IMR-90 (cell line): Measurements from ENCODE around the gene GAS7. TPM values are rescaled to one million over a fixed set of nuclear protein-coding genes. Genes with fewer than 3 reads are reported as not detected.

Experiments
- ATAC-seq: fragments of 200-7000 bp; cut with Tn5 transposase; 2 replicates; pipeline ENCODE4 v1.9.1; 2020; ENCODE audit warnings: low read depth, mild to moderate bottlenecking, moderate library complexity
- BruUV-seq: library from RNA; stranded (reverse); fragments of 400-500 nt; replicated peaks from 2 replicates; lab custom pipeline; 2021; lab: Mats Ljungman, UMichigan
- CTCF ChIA-PET: fragments of 300-600 bp; formaldehyde crosslinking; extraction: SDS; loops from one replicate; lab custom pipeline; 2021; ENCODE audit warnings: antibody characterized with exemption; lab: Yijun Ruan, JAX
- POLR2A ChIA-PET: fragments of 300-600 bp; sonication (Branson Sonifier 250); formaldehyde crosslinking; loops from one replicate; lab custom pipeline; 2022; ENCODE audit warnings: antibody characterized with exemption; ENCODE audit not compliant: unreplicated experiment; lab: Charles Lee
- DNase-seq: peaks from one replicate; pipeline ENCODE4 v3.0.0; 2013
- H2AFZ ChIP-seq: replicated peaks from 2 replicates; pipeline ENCODE3; 2013; ENCODE audit warnings: low read length, mild to moderate bottlenecking; ENCODE audit not compliant: poor library complexity
- H2AK5ac ChIP-seq: 2 replicates; pipeline ENCODE4 v1.6.1; 2013; ENCODE audit warnings: low read depth, low read length, inconsistent platforms
- H2AK9ac ChIP-seq: replicated peaks from 2 replicates; pipeline ENCODE3; 2013; ENCODE audit warnings: mild to moderate bottlenecking, low read depth, low read length, moderate library complexity; ENCODE audit not compliant: poor library complexity
- H2BK120ac ChIP-seq: 2 replicates; pipeline ENCODE4 v1.6.1; 2013; ENCODE audit warnings: low read depth, low read length, inconsistent platforms
- H2BK15ac ChIP-seq: 3 replicates; pipeline ENCODE4 v1.6.1; 2013; ENCODE audit warnings: low read depth, low read length, inconsistent platforms
- H2BK20ac ChIP-seq: 2 replicates; pipeline ENCODE4 v1.6.1; 2013; ENCODE audit warnings: low read depth, mild to moderate bottlenecking, inconsistent platforms, low read length, moderate library complexity
- H2BK5ac ChIP-seq: 2 replicates; pipeline ENCODE4 v1.6.1; 2013; ENCODE audit warnings: mild to moderate bottlenecking, low read depth, low read length, inconsistent platforms; ENCODE audit not compliant: poor library complexity, severe bottlenecking
- H3K14ac ChIP-seq: replicated peaks from 2 replicates; pipeline ENCODE4 v1.6.1; 2013; ENCODE audit warnings: low read depth, low read length, inconsistent platforms
- H3K18ac ChIP-seq: 2 replicates; pipeline ENCODE4 v1.6.1; 2013; ENCODE audit warnings: low read depth, low read length, control low read depth
- H3K23ac ChIP-seq: 2 replicates; pipeline ENCODE4 v1.6.1; 2013; ENCODE audit warnings: low read depth, low read length, inconsistent platforms
- H3K27ac ChIP-seq: 2 replicates; pipeline ENCODE4 v1.5.1; 2013; ENCODE audit warnings: mild to moderate bottlenecking, control low read depth, low read length; ENCODE audit not compliant: insufficient read depth
- H3K27me3 ChIP-seq: 2 replicates; pipeline ENCODE4 v1.6.1; 2013; ENCODE audit warnings: low read length; ENCODE audit not compliant: control insufficient read depth, insufficient read depth
- H3K36me3 ChIP-seq: 2 replicates; pipeline ENCODE4 v1.6.1; 2013; ENCODE audit warnings: low read length, mixed read lengths; ENCODE audit not compliant: control insufficient read depth, insufficient read depth
- H3K4ac ChIP-seq: 2 replicates; pipeline ENCODE4 v1.6.1; 2013; ENCODE audit warnings: low read depth, low read length, inconsistent platforms
- H3K4me1 ChIP-seq: 2 replicates; pipeline ENCODE4 v1.6.1; 2013; ENCODE audit warnings: low read length, mixed read lengths; ENCODE audit not compliant: control insufficient read depth, insufficient read depth
- H3K4me2 ChIP-seq: 2 replicates; pipeline ENCODE4 v1.6.1; 2013; ENCODE audit warnings: low read depth, mild to moderate bottlenecking, control low read depth, low read length, moderate library complexity
- H3K4me3 ChIP-seq: 2 replicates; pipeline ENCODE4 v1.5.1; 2013; ENCODE audit warnings: low read depth, mild to moderate bottlenecking, control low read depth, low read length, moderate library complexity; ENCODE audit not compliant: insufficient read depth
- H3K56ac ChIP-seq: 2 replicates; pipeline ENCODE4 v1.6.1; 2013; ENCODE audit warnings: low read length, inconsistent platforms; ENCODE audit not compliant: insufficient read depth; ENCODE audit errors: extremely low read depth
- H3K79me1 ChIP-seq, 2 experiments: 2 replicates each; pipeline ENCODE4 v1.6.1; 2013; ENCODE audit warnings: low read length in 2 of 2, inconsistent platforms in 1 of 2, low read depth in 1 of 2
- H3K9ac ChIP-seq: 2 replicates; pipeline ENCODE4 v1.6.1; 2013; ENCODE audit warnings: low read depth, low read length, control low read depth
- H3K9me1 ChIP-seq: 2 replicates; pipeline ENCODE4 v1.6.1; 2013; ENCODE audit warnings: low read length, inconsistent platforms; ENCODE audit not compliant: insufficient read depth
- H3K9me3 ChIP-seq: 2 replicates; pipeline ENCODE4 v1.6.1; 2013; ENCODE audit warnings: low read length; ENCODE audit not compliant: control insufficient read depth, insufficient read depth
- H4K20me1 ChIP-seq: 2 replicates; pipeline ENCODE4 v1.6.1; 2013; ENCODE audit warnings: low read length, inconsistent platforms; ENCODE audit not compliant: insufficient read depth
- H4K5ac ChIP-seq: 2 replicates; pipeline ENCODE4 v1.6.1; 2013; ENCODE audit warnings: mild to moderate bottlenecking, low read depth, low read length, control low read depth
- H4K8ac ChIP-seq, 2 experiments: 2 replicates each; pipeline ENCODE4 v1.6.1; 2013; ENCODE audit warnings: low read depth in 2 of 2, low read length in 2 of 2, control low read depth in 1 of 2, inconsistent platforms in 1 of 2
- H4K91ac ChIP-seq: 2 replicates; pipeline ENCODE4 v1.6.1; 2013; ENCODE audit warnings: low read depth, low read length, inconsistent platforms; ENCODE audit not compliant: insufficient read depth
- CHD1 ChIP-seq: IDR thresholded peaks from 2 replicates; pipeline ENCODE4 v1.6.1; 2012; ENCODE audit warnings: low read depth, low read length, improper control_type of control experiment
- FOS ChIP-seq: fragments of 150-350 bp; IDR thresholded peaks from 2 replicates; pipeline ENCODE4 v1.6.1; 2016; ENCODE audit warnings: low read depth, low read length
- MAFK ChIP-seq: IDR thresholded peaks from 2 replicates; pipeline ENCODE4 v1.6.1; 2012; ENCODE audit warnings: low read depth, low read length, improper control_type of control experiment
- MXI1 ChIP-seq: IDR thresholded peaks from 2 replicates; pipeline ENCODE4 v1.6.1; 2012; ENCODE audit warnings: low read depth, mild to moderate bottlenecking, low read length, moderate library complexity, borderline replicate concordance
- RAD21 ChIP-seq: IDR thresholded peaks from 2 replicates; pipeline ENCODE4 v1.6.1; 2012; ENCODE audit warnings: low read length, improper control_type of control experiment
- RCOR1 ChIP-seq: IDR thresholded peaks from 2 replicates; pipeline ENCODE4 v1.6.1; 2012; ENCODE audit warnings: mild to moderate bottlenecking, low read length, improper control_type of control experiment; ENCODE audit not compliant: insufficient replicate concordance
- WGBS, 2 experiments: methylation state at CpG; one replicate each; pipeline versions ENCODE4 v1.1.5 to v1.1.7; 2013; ENCODE audit warnings: missing lambda C conversion rate in 2 of 2; ENCODE audit not compliant: insufficient read length in 1 of 2; ENCODE audit errors: extremely low coverage in 2 of 2; 5-methylcytosine and 5-hydroxymethylcytosine counted together
- dilution Hi-C: fragments of 300-500 bp; cut with HindIII; formaldehyde crosslinking; loops from one replicate; pipeline ENCODE4 v1.14.3; 2018; ENCODE audit warnings: low sequenced_read_pairs; ENCODE audit not compliant: unreplicated experiment
- in situ Hi-C: fragments of 300-500 bp; cut with MboI; formaldehyde crosslinking; loops from 3 replicates; pipeline ENCODE4 v1.14.3; 2019; ENCODE audit warnings: low sequenced_read_pairs, inconsistent platforms, mixed read lengths
- intact Hi-C: fragments of 100-400 bp; cut with micrococcal nuclease; formaldehyde crosslinking; loops from 2 replicates; pipeline ENCODE4 v1.10.0; 2022
- polyA plus RNA-seq, 3 experiments: library from polyadenylated mRNA; depleted of rRNA; stranded (reverse); fragments of >200 nt; gene quantifications; 2 replicates each; pipeline ENCODE4 v1.2.3, GENCODE V29; 2012; ENCODE audit warnings: low replicate concordance in 1 of 3
- total RNA-seq: library from RNA; depleted of rRNA; stranded (reverse); fragments of >200 nt; gene quantifications from 2 replicates; pipeline ENCODE4 v1.2.3, GENCODE V29; 2012
- TF ChIP-seq, protein P1 (sequence below): fragments of 150-350 bp; IDR thresholded peaks from 2 replicates; pipeline ENCODE4 v1.6.1; 2017; ENCODE audit warnings: mild to moderate bottlenecking, antibody characterized with exemption, low read length, low read depth

Gene GAS7
- total and polyA plus RNA-seq, 2 of the 4 experiments (the other 2 are of a cell fraction), result 4.6 to 5.0 TPM

DNA sequence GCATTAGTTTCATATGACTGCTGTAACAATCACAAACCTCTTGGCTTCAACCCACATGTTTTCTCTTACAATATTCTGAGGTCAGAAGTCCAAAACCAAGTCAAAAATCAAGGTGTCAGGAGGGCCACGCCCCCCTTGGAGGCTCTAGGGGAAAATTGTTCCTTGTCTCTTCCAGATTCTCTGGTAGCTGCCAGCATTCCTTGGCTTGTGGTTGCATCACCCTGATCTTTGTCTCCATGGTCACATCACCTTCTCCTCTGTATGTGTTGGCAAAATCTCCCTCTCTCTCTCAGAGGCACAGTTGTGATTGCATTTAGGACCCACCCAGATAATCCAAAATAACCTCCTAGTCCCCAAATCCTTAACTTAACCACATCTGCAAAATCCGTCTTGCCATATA, 105.8 kb downstream of the GAS7 start:
- Histone ChIP-seq H3K9me1 (peaks cover 9% of the 10 kb centered on the region; the same call in 1 of the 2 replicates), H2BK20ac (no peak overlapping the region), H4K20me1 (no peaks in the 10 kb centered on the region), H2AK5ac (no peak overlapping the region), H3K9me3 (peaks cover 8% of the 10 kb centered on the region), H3K23ac (no peak overlapping the region), H3K4me3 (no peak overlapping the region), H3K18ac (no peak overlapping the region), H3K9ac (no peak overlapping the region), H4K91ac (no peak overlapping the region), H2BK5ac (no peak overlapping the region), H3K4me1 (peaks cover 10% of the 10 kb centered on the region; the same call in 1 of the 2 replicates), H3K27me3 (no peaks in the 10 kb centered on the region), H2BK15ac (no peak overlapping the region), H3K14ac (no peak overlapping the region), H4K5ac (no peak overlapping the region), H3K27ac (no peak overlapping the region), H3K4me2 (no peak overlapping the region), H2AFZ (no peak overlapping the region), H3K56ac (no peak overlapping the region), H3K4ac (no peak overlapping the region), H4K8ac (no peak overlapping the region), H2BK120ac (no peak overlapping the region), H3K36me3 (no peaks in the 10 kb centered on the region), H2AK9ac (no peak overlapping the region), H3K79me1 (peaks cover 4 to 7% of the 10 kb centered on the region in 2 experiments; a peak in 2 of 4 replicates)
- TF ChIP-seq MXI1 (no peak), MAFK (no peak), FOS (no peak), RCOR1 (no peak), CHD1 (no peak), RAD21 (no peak)
- TF ChIP-seq, protein P1, sequence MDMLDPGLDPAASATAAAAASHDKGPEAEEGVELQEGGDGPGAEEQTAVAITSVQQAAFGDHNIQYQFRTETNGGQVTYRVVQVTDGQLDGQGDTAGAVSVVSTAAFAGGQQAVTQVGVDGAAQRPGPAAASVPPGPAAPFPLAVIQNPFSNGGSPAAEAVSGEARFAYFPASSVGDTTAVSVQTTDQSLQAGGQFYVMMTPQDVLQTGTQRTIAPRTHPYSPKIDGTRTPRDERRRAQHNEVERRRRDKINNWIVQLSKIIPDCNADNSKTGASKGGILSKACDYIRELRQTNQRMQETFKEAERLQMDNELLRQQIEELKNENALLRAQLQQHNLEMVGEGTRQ, result no peak
- no peak for ATAC-seq
- intact Hi-C loops (no loop called here), dilution Hi-C loops (no loop called here), in situ Hi-C loops (no loop called here)
- DNase-seq, result no peak
- WGBS, 2 experiments, result no CpG with 5 or more reads among the region's 2 CpGs
- POLR2A ChIA-PET, result no interaction called here
- no TSS peak for BruUV-seq
- CTCF ChIA-PET, result no interaction called here
